Neural crest cell (in vitro differentiated cells): ENCODE data around the gene ADIPOR2. TPM values are rescaled to one million over a fixed set of nuclear protein-coding genes. Genes with fewer than 3 reads are reported as not detected.
A peak's percentile ranks its signal among the peaks of the same experiment; 100 is the strongest.

Experiments
- DNase-seq: peaks from one replicate; pipeline ENCODE4 v3.0.0; 2021; ENCODE audit warnings: low read depth, mixed read lengths, low spot score
- H3K27ac Mint-ChIP-seq: one replicate; pipeline ENCODE4 v1.8.0; 2021; ENCODE audit warnings: mild to moderate bottlenecking, mixed read lengths; ENCODE audit not compliant: unreplicated experiment
- H3K27me3 Mint-ChIP-seq: 2 replicates; pipeline ENCODE4 v1.8.0; 2021; ENCODE audit warnings: low read depth, mild to moderate bottlenecking, mixed read lengths
- H3K36me3 Mint-ChIP-seq: 2 replicates; pipeline ENCODE4 v1.8.0; 2021; ENCODE audit warnings: low read depth, mild to moderate bottlenecking, mixed read lengths
- H3K4me1 Mint-ChIP-seq: 2 replicates; pipeline ENCODE4 v1.8.0; 2021; ENCODE audit warnings: mixed read lengths
- H3K4me3 Mint-ChIP-seq: one replicate; pipeline ENCODE4 v1.8.0; 2021; ENCODE audit warnings: mild to moderate bottlenecking, mixed read lengths
- H3K9me3 Mint-ChIP-seq: 2 replicates; pipeline ENCODE4 v1.8.0; 2021; ENCODE audit warnings: mixed read lengths
- total RNA-seq: library from RNA; stranded (reverse); gene quantifications from 2 replicates; pipeline ENCODE4 v1.2.1, GENCODE V29; 2021
- TF ChIP-seq, protein P1 (sequence below): fragments of 200-600 bp; sonication (generic); conservative IDR thresholded peaks from 2 replicates; pipeline ENCODE4 v1.5.0; 2021; ENCODE audit warnings: antibody characterized with exemption, mild to moderate bottlenecking

The ADIPOR2 gene
- total RNA-seq, 1 donor from 2014 or later: 59.4 TPM

DNA sequence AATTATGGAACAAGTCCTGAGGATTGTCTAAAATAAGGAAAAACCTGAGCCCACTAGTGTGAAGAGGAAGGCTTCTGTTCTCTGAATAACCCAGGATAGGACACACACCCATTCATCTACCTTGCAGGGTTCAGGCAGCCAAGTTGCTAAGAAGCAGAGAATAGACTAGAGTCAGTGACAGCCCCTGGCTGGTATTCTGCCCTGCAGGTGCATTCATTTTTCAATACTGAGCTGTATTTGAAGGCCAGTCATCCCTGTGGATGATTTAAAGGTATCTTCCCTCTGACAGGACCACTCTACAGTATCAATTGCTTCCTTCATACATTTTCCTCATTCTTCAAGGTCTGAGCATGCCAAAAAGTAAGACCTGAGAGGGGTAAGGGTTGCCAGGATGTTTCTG, 38.9 kb upstream of the ADIPOR2 start:
- H3K27me3 Mint-ChIP-seq: peaks cover 2% of the 10 kb centered on the region
- H3K36me3 Mint-ChIP-seq: no peaks in the 10 kb centered on the region
- no peak for DNase-seq
- TF ChIP-seq, protein P1, sequence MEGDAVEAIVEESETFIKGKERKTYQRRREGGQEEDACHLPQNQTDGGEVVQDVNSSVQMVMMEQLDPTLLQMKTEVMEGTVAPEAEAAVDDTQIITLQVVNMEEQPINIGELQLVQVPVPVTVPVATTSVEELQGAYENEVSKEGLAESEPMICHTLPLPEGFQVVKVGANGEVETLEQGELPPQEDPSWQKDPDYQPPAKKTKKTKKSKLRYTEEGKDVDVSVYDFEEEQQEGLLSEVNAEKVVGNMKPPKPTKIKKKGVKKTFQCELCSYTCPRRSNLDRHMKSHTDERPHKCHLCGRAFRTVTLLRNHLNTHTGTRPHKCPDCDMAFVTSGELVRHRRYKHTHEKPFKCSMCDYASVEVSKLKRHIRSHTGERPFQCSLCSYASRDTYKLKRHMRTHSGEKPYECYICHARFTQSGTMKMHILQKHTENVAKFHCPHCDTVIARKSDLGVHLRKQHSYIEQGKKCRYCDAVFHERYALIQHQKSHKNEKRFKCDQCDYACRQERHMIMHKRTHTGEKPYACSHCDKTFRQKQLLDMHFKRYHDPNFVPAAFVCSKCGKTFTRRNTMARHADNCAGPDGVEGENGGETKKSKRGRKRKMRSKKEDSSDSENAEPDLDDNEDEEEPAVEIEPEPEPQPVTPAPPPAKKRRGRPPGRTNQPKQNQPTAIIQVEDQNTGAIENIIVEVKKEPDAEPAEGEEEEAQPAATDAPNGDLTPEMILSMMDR: no peak
- H3K4me1 Mint-ChIP-seq: no peaks in the 10 kb centered on the region
- H3K27ac Mint-ChIP-seq: no peak overlapping the region
- no peak overlapping the region for H3K4me3 Mint-ChIP-seq
- H3K9me3 Mint-ChIP-seq: no peaks in the 10 kb centered on the region

DNA sequence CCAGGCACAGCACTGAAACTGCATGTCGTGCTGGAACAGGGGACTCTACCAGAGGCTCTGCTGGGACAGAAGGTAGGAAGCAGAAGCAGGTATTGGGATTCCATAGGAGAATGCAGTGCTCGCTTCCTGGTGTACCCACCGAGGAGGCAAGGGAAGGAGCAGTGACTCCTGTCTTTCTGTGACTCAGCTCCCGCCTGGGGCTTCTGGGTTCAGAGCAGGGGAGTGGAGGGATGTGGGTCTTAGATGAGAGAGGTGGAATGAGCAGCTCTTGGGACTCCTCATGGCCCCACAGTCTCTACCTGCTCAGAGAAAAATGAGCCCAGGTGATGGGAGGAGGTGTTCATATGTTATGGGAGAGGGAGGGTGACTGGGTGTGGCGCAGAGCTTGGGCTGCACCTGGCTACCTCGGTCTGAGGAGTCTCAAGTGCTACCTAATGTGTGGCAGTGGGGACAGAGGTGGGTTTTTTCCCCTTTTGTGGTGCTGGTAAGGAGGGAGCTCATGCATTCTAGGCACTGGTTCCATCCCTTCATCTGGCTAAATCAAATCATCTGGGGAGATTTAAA, 35.6 kb upstream of the ADIPOR2 start:
- Mint-ChIP-seq H3K27me3 (peaks cover 8% of the 10 kb centered on the region), H3K4me1 (peaks cover 10% of the 10 kb centered on the region), H3K9me3 (no peaks in the 10 kb centered on the region), H3K27ac (no peak overlapping the region), H3K4me3 (no peak overlapping the region), H3K36me3 (no peaks in the 10 kb centered on the region)
- DNase-seq: no peak
- TF ChIP-seq, protein P1: no peak

DNA sequence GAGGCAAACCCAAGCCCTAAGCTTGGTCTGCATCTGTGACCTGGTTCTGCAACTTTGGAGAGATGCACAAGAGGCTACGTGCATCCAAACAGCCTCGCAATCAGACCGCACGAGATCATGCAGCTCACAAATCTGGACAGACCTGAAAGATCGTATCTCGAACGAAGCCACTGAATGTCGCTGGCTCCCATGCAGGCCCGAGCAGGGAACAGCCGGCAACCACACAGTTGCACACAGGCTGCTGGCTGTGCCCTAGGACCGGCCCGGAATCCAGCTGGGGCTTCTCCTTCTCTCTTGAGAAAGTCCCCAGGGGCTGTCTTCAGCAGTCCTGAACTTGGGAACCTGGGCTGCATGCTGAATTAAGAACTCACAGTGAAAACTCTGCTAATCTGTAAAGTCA, 34.0 kb upstream of the ADIPOR2 start:
- Mint-ChIP-seq H3K27ac (no peak overlapping the region), H3K4me1 (peaks cover 15% of the 10 kb centered on the region), H3K9me3 (no peaks in the 10 kb centered on the region), H3K4me3 (no peak overlapping the region), H3K36me3 (no peaks in the 10 kb centered on the region), H3K27me3 (peaks cover 18% of the 10 kb centered on the region)
- TF ChIP-seq, protein P1: no peak
- DNase-seq: no peak

DNA sequence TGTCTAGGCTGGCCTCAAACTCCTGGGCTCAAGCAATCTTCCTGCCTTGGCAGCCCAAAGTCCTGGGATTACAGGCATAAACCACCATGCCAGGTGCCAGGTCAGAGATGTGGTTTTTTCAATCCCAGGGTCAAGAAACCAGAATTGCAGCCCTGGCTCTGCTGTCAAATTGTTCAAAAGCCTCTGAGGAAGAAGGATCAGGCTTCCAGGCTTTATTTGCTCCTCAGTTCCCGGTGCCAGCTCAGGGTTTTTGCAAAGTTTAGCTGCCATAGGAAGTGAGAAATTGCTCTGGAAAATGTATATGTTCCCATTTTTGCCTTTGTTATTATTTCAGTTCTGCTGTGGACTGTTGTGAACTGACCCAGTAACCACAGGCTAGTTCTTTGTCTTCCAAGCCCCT, 33.2 kb upstream of the ADIPOR2 start:
- no peak for DNase-seq
- TF ChIP-seq, protein P1: no peak
- no peaks in the 10 kb centered on the region for H3K36me3 Mint-ChIP-seq
- H3K27ac Mint-ChIP-seq: no peak overlapping the region
- H3K9me3 Mint-ChIP-seq: no peaks in the 10 kb centered on the region
- no peak overlapping the region for H3K4me3 Mint-ChIP-seq
- H3K4me1 Mint-ChIP-seq: peaks cover 15% of the 10 kb centered on the region
- H3K27me3 Mint-ChIP-seq: peaks cover 19% of the 10 kb centered on the region

DNA sequence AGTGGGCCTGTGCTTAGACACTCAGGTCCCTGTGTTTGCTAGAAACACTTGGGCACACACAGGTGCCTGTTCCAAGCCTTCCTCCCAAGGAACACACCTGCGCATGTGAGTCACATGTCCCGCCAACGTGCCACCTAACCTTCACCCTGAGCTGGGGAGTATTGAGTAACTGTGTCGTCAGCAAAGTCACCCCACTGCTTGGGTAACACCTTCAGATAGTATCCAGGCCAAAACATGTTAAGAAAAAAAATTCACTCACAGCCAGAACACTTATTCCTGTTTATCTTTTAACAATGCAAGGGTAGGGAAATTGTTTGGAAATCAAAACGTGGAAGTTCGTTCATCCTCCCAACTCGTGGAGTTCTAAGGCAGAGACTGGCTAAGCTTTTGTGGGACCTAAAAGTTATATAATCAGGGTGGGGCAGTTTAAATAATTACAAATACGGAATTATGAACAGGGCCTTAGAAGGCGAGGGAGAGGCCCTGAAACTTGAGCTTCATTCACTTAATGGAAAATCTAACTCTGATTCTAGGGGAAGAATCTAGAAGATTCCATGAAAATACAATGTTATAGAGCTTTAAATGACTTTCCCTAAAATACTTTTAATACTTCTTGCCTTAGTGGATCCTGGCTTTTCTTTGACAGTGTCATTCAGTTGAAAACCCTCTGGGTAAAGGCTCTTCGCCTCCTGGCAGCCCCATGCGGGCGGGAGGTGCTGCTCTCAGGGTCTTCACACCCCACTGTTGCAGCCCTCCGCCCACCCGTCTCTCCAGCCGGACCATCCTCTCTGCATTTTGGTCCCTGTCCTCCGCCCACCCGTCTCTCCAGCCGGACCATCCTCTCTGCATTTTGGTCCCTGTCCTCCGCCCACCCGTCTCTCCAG, 30.3 kb upstream of the ADIPOR2 start:
- peaks cover 32% of the 10 kb centered on the region for H3K27me3 Mint-ChIP-seq
- peak overlapping the region; percentile 22 for H3K27ac Mint-ChIP-seq
- DNase-seq: no peak
- H3K4me3 Mint-ChIP-seq: peak overlapping the region; percentile 82
- TF ChIP-seq, protein P1: no peak
- peaks cover 20% of the 10 kb centered on the region for H3K4me1 Mint-ChIP-seq
- no peaks in the 10 kb centered on the region for H3K36me3 Mint-ChIP-seq
- no peaks in the 10 kb centered on the region for H3K9me3 Mint-ChIP-seq
